Measurements from ENCODE around the gene SOX13.

The SOX13 gene

GRCh38 chr1:204154568-204155255, 81.8 kb downstream of the SOX13 start:
- DNase-seq: no peak

DNA sequence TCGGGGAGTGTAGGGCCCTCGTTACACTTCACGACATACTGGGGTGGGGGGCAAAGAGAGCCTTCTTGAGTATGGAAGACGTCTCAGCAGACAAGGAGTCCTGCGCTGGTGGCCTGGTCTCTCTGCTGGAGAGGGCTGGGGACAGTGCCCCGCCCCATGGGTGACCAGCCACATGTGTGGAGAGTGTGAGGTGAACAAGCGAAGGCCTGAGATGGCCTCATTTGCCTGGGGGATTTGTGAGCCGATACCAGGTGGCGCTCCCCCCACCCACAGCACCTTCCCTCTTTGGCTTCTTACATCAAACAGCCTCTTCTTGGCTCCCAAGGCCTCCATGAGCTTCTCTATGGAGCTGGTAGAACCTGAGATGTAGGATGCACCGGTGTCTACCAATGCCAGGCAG, 83.0 kb downstream of the SOX13 start:
- no peak for DNase-seq

- DNase-seq: no peak
Observed at GRCh38 chr1:204157962-204158361, 85.0 kb downstream of the SOX13 start.

DNA sequence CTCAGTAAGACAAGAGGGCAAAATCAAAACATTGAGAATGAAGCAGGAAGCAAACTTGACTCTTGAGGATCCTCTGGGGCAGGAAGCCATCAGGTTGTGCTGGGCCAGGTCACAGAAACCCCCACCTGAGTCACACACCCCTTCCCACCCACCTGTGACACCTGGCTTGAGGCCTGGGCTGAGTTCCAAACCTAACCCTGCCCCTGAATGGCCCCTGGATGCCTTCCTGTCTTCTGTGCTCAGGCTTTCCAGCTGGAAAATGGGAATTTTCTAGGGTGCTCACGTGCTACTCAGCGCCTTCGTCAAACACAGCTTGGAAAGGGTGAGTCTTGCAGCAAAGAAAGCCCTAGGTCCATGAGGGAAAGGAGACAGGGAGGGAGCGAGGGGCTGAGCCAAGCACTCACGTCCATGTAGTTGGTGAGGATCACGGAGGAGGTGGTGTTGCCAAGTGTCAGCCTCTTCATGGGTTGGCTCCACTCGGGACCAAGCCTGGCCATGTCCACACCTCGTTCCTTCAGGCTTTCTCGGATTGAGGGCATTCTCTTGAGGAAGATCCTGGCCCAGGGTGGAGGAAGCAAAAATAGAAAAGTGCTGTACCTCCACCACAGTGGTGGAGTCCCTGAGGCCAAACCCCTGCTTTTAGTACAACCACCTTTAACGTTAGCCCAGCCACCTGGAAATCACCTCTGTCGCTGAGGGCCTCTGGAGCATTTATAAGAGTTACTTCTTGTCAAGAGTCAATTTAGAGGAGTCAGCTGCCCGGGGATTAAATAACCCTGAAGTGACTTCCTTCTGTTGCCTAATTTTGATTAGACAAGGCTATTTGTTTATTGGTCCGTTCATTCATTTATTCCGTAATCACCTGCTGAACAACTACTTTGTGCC, 88.9 kb downstream of the SOX13 start:
- DNase-seq: no peak

- peak; percentile 70 for DNase-seq
Observed at GRCh38 chr1:204162494-204163074, 89.7 kb downstream of the SOX13 start.

GRCh38 chr1:204166219-204166618, 93.3 kb downstream of the SOX13 start, which contains the start of gene REN:
TSS of gene REN (minus strand) at chr1:204166337. CDS start at chr1:204166293, 44 bp downstream.
- no peak for DNase-seq

DNA sequence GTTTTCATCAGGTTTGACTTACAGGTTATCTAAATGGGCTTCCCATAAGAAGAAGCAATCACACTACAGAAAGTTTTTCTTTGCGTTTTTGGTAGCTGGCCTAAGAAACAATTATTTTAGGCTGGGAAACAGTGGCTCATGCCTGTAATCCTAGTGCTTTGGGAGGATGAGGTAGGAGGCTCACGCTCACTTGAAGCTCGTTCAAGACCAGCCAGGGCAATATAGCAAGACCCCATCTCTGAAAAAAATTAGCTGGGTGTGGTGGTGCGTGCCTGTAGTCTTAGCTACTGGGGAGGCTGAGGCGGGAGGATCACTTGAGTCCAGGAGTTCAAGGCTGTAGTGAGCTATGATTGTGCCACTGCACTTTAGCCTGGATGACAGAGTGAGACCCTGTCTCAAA, 94.8 kb downstream of the SOX13 start:
- no peak for DNase-seq

GRCh38 chr1:204169858-204170257, 96.9 kb downstream of the SOX13 start:
- no peak for DNase-seq

DNA sequence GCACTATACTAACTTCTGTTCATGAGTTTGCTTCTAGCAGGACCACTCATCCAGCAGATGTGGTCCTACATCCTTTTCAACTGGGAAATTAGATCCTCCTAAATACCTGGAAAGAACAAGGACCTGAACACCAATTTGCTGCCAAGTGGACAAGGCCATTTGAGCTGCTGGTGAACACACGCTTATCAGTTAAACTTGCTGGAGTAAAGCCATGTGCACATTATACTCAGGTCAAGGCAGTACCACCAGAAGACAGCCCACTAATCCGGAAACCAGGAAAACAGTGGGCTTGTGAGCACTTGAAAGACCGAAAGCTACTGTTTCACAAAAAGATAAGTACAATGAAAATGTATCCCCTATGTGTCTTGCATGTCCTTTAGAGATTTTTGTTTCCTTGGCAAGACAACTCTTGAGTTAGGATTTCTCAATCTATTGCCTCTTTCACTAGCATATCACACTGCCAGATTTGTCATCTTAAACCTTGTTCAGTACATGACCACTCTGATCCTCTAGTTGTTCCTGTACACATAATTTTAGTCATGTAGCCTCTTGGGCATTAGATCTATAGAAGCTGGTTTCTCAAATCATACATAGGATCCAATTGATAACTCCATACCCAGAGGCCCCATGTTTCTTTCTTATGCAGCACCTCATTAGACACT, 97.7 kb downstream of the SOX13 start:
- no peak for DNase-seq

- no peak for DNase-seq
Observed at GRCh38 chr1:204171751-204172178, 98.8 kb downstream of the SOX13 start.

GRCh38 chr1:204172404-204173029, 99.6 kb downstream of the SOX13 start:
- no peak for DNase-seq

DNA sequence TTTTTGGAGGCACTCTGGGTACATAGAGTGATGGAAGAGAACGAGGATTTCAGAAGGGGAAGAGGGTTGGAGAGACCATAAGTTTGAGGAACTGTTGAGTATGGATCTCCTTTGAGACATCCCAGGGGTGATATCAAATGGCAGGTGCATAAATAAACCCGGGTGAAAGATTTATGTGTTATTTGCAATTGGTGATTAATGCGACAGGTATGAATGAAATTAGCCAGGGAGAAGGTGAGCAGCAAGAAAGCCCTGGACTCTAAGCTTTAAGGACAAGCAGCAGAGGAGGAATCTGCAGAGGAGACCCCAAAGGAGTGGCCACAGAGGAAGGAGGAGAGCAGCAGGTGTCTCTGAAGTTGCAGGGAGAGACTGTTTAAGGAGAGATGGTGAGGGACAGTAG, 102.0 kb downstream of the SOX13 start:
- DNase-seq: no peak

- no peak for DNase-seq
Observed at GRCh38 chr1:204176049-204176448, 103.1 kb downstream of the SOX13 start.

GRCh38 chr1:204177133-204177532, 104.2 kb downstream of the SOX13 start:
- no peak for DNase-seq
